Stimulated activated CD8-positive, alpha-beta memory T cell treated with anti-CD3 and anti-CD28 coated beads, Interleukin-2, amount 100 ng/mL, for 48 hours (primary cell): Measurements from ENCODE around the gene C13orf46.
"Not testable (repeated sequence)": the region's sequence is repeated elsewhere in the genome, so short reads cannot be mapped to it uniquely, and the experiment has no call there.

ENCODE experiments used
- DNase-seq, 2 donors: peaks; one replicate each; pipeline ENCODE4 v3.0.0-alpha.2; 2020; ENCODE audit warnings: low read depth in 2 of 2

Gene C13orf46

GRCh38 chr13:113923376-113924063 lies 50.4 kb downstream of the C13orf46 start:
- no peak for DNase-seq

- DNase-seq, result no peak
These were observed 51.3 kb downstream of the C13orf46 start for GRCh38 chr13:113922412-113923118.

GRCh38 chr13:113921763-113922162 lies 52.1 kb downstream of the C13orf46 start:
- DNase-seq, result no peak

GRCh38 chr13:113920606-113921286 lies 53.1 kb downstream of the C13orf46 start:
- no peak for DNase-seq

GRCh38 chr13:113919761-113920559 lies 53.9 kb downstream of the C13orf46 start:
- no peak for DNase-seq

- no peak for DNase-seq
These were observed 54.7 kb downstream of the C13orf46 start for GRCh38 chr13:113918981-113919701.

GRCh38 chr13:113918580-113918979 lies 55.3 kb downstream of the C13orf46 start:
- DNase-seq, result no peak

GRCh38 chr13:113917594-113918371 lies 56.1 kb downstream of the C13orf46 start:
- no peak for DNase-seq

GRCh38 chr13:113917096-113917495 lies 56.8 kb downstream of the C13orf46 start:
- no peak for DNase-seq

GRCh38 chr13:113916330-113916815 lies 57.5 kb downstream of the C13orf46 start:
- DNase-seq, result no peak

GRCh38 chr13:113915786-113916329 lies 58.0 kb downstream of the C13orf46 start:
- DNase-seq, result no peak

GRCh38 chr13:113915012-113915763 lies 58.7 kb downstream of the C13orf46 start:
- no peak for DNase-seq

- DNase-seq, result no peak
These were observed 59.4 kb downstream of the C13orf46 start for GRCh38 chr13:113914333-113915011.

GRCh38 chr13:113913838-113914237 lies 60.0 kb downstream of the C13orf46 start:
- DNase-seq, result not testable (repeated sequence)

GRCh38 chr13:113913408-113913807 lies 60.5 kb downstream of the C13orf46 start:
- not testable (repeated sequence) for DNase-seq

GRCh38 chr13:113912596-113912995 lies 61.3 kb downstream of the C13orf46 start:
- DNase-seq, result no peak

GRCh38 chr13:113907635-113908617 lies 66.0 kb downstream of the C13orf46 start:
- DNase-seq, result no peak
